C4-2B (cell line): ENCODE measurements around the gene KCNIP4.

ENCODE experiments used
- CTCF ChIP-seq: fragments of 450-650 bp; conservative IDR thresholded peaks from 2 replicates; pipeline ENCODE4 v1.5.1; 2017; ENCODE audit warnings: mild to moderate bottlenecking
- ZFX ChIP-seq: fragments of 450-650 bp; IDR thresholded peaks from 2 replicates; pipeline ENCODE4 v1.6.1; 2017

DNA sequence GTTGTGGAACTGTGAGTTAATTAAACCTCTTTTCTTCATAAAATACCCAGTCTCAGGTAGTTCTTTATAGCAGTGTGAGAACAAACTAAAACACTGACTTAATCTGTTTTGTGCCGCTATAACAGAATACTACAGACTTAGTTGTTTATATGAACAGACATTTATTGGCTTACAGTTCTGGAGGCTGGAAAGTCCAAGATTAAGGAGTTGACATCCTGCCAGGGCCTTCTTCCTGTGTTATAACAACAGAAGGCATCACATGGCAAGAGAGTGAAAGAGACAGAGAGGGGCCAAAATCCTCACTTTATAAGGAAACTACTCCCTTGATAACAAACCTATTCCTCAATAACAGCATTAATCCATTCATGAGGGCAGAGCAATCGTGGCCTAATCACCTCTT is 42.5 kb upstream of the KCNIP4 start:
- TF ChIP-seq CTCF (no peak), ZFX (no peak)
